Neural cell (in vitro differentiated cells): ENCODE measurements around the gene COX8A. TPM values are rescaled to one million over a fixed set of nuclear protein-coding genes. Genes with fewer than 3 reads are reported as not detected.

Experiments
- H2AFZ ChIP-seq: fragments of 200-600, 300-800 bp; sonication (generic), shearing (Covaris generic); 2 replicates; pipeline ENCODE4 v1.6.0; 2014; ENCODE audit warnings: low read depth, mild to moderate bottlenecking, antibody characterized with exemption, low read length, moderate library complexity
- H3F3A ChIP-seq: fragments of 200-600 bp; shearing (Covaris generic); 2 replicates; pipeline ENCODE4 v1.6.1; 2016; ENCODE audit warnings: mild to moderate bottlenecking, moderate library complexity, mixed read lengths, antibody characterized with exemption, low read length; ENCODE audit not compliant: insufficient read depth, poor library complexity, severe bottlenecking
- H3K27ac ChIP-seq: fragments of 200-600, 300-800 bp; sonication (generic), shearing (Covaris generic); 2 replicates; pipeline ENCODE4 v1.5.1; 2014; ENCODE audit warnings: mild to moderate bottlenecking, low read length, moderate library complexity
- H3K27me3 ChIP-seq: fragments of 300-800, 200-600 bp; sonication (generic), shearing (Covaris generic); 2 replicates; pipeline ENCODE4 v1.6.0; 2014; ENCODE audit warnings: mild to moderate bottlenecking, low read depth, low read length, moderate library complexity; ENCODE audit not compliant: insufficient read depth
- H3K36me3 ChIP-seq: fragments of 300-800, 200-600 bp; sonication (generic), shearing (Covaris generic); 2 replicates; pipeline ENCODE4 v1.5.1; 2014; ENCODE audit warnings: mild to moderate bottlenecking, antibody characterized with exemption, low read length, moderate library complexity; ENCODE audit not compliant: insufficient read depth
- H3K4me2 ChIP-seq: fragments of 300-800, 200-600 bp; sonication (generic), shearing (Covaris generic); 2 replicates; pipeline ENCODE4 v1.6.0; 2014; ENCODE audit warnings: mild to moderate bottlenecking, low read length
- H3K4me3 ChIP-seq: fragments of 300-800, 200-600 bp; sonication (generic), shearing (Covaris generic); 2 replicates; pipeline ENCODE4 v1.5.1; 2014; ENCODE audit warnings: mild to moderate bottlenecking, low read length, moderate library complexity
- H3K79me2 ChIP-seq: fragments of 200-600 bp; shearing (Covaris generic); replicated peaks from 2 replicates; pipeline ENCODE4 v1.6.0; 2014; ENCODE audit warnings: mild to moderate bottlenecking, low read length, moderate library complexity; ENCODE audit not compliant: insufficient read depth
- H3K9ac ChIP-seq: fragments of 300-800, 200-600 bp; sonication (generic), shearing (Covaris generic); 2 replicates; pipeline ENCODE4 v1.6.1; 2016; ENCODE audit warnings: mild to moderate bottlenecking, low read length, mixed read lengths
- H3K9me2 ChIP-seq: fragments of 200-600 bp; shearing (Covaris generic); 2 replicates; pipeline ENCODE4 v1.6.1; 2016; ENCODE audit warnings: mild to moderate bottlenecking, low read length, mixed read lengths; ENCODE audit not compliant: insufficient read depth
- H3K9me3 ChIP-seq: fragments of 200-600, 300-800 bp; sonication (generic), shearing (Covaris generic); 2 replicates; pipeline ENCODE4 v1.6.1; 2016; ENCODE audit warnings: mild to moderate bottlenecking, mixed run types, low read length, moderate library complexity, mixed read lengths
- H4K20me1 ChIP-seq: fragments of 200-600 bp; shearing (Covaris generic); 2 replicates; pipeline ENCODE4 v1.6.1; 2016; ENCODE audit warnings: mild to moderate bottlenecking, mixed run types; ENCODE audit not compliant: insufficient read depth
- CTCF ChIP-seq: fragments of 450-650 bp; IDR thresholded peaks from 2 replicates; pipeline ENCODE4 v1.5.1; 2014; ENCODE audit warnings: antibody characterized with exemption, mild to moderate bottlenecking, moderate library complexity; ENCODE audit not compliant: poor library complexity, severe bottlenecking
- EP300 ChIP-seq: fragments of 450-650 bp; conservative IDR thresholded peaks from 2 replicates; pipeline ENCODE4 v1.6.1; 2014; ENCODE audit warnings: antibody characterized with exemption, mild to moderate bottlenecking, moderate library complexity; ENCODE audit not compliant: poor library complexity, severe bottlenecking
- EZH2 ChIP-seq: fragments of 200-600, 300-800 bp; shearing (Covaris generic), sonication (generic); IDR thresholded peaks from 2 replicates; pipeline ENCODE4 v1.6.1; 2014; ENCODE audit warnings: antibody characterized with exemption, low read length, borderline replicate concordance, mild to moderate bottlenecking; ENCODE audit not compliant: insufficient read depth, poor library complexity, severe bottlenecking
- MXI1 ChIP-seq: fragments of 450-650 bp; conservative IDR thresholded peaks from 2 replicates; pipeline ENCODE4 v1.6.1; 2014; ENCODE audit warnings: antibody characterized with exemption, mild to moderate bottlenecking; ENCODE audit not compliant: poor library complexity, severe bottlenecking
- POLR2AphosphoS5 ChIP-seq: IDR thresholded peaks from 2 replicates; pipeline ENCODE4 v1.6.1; 2012
- RAD21 ChIP-seq: fragments of 450-650 bp; conservative IDR thresholded peaks from 2 replicates; pipeline ENCODE4 v1.6.1; 2014; ENCODE audit warnings: antibody characterized with exemption, mild to moderate bottlenecking, moderate library complexity
- REST ChIP-seq: IDR thresholded peaks from 2 replicates; pipeline ENCODE4 v1.6.1; 2012; ENCODE audit warnings: borderline replicate concordance
- SMC3 ChIP-seq: fragments of 450-650 bp; conservative IDR thresholded peaks from 2 replicates; pipeline ENCODE4 v1.6.1; 2014; ENCODE audit warnings: antibody characterized with exemption, mild to moderate bottlenecking, moderate library complexity; ENCODE audit not compliant: poor library complexity
- TAF1 ChIP-seq: IDR thresholded peaks from 2 replicates; pipeline ENCODE4 v1.6.1; 2012; ENCODE audit warnings: low read depth
- polyA plus RNA-seq: library from polyadenylated mRNA; depleted of rRNA; stranded (reverse); fragments of >200 nt; gene quantifications from 2 replicates; pipeline ENCODE4 v1.2.3, GENCODE V29; 2014

Gene COX8A
- polyA plus RNA-seq, 1 donor from 2014 or later = 863 TPM

- no peaks in the 10 kb centered on the region for H3K27me3 ChIP-seq
- H3K4me2 ChIP-seq = no peak overlapping the region
- H2AFZ ChIP-seq = no peak overlapping the region
- H3K27ac ChIP-seq = no peak overlapping the region
- no peaks in the 10 kb centered on the region for H3K9me3 ChIP-seq
- no peaks in the 10 kb centered on the region for H3K79me2 ChIP-seq
- no peaks in the 10 kb centered on the region for H3F3A ChIP-seq
- TF ChIP-seq EP300 = no peak
- TF ChIP-seq RAD21 = no peak
- no peak for TF ChIP-seq CTCF
- TF ChIP-seq POLR2AphosphoS5 = no peak
- TF ChIP-seq MXI1 = no peak
- no peak for TF ChIP-seq TAF1
- TF ChIP-seq REST = no peak
- TF ChIP-seq EZH2 = no peak
- TF ChIP-seq SMC3 = no peak
- no peaks in the 10 kb centered on the region for H3K36me3 ChIP-seq
- no peaks in the 10 kb centered on the region for H3K9me2 ChIP-seq
- no peaks in the 10 kb centered on the region for H4K20me1 ChIP-seq
- no peak overlapping the region for H3K4me3 ChIP-seq
- H3K9ac ChIP-seq = no peak overlapping the region
Measured at GRCh38 chr11:64015935-64016845, 41.8 kb downstream of the COX8A start.

- no peaks in the 10 kb centered on the region for H3K9me3 ChIP-seq
- no peaks in the 10 kb centered on the region for H3F3A ChIP-seq
- no peak overlapping the region for H3K9ac ChIP-seq
- H3K36me3 ChIP-seq = no peaks in the 10 kb centered on the region
- H3K9me2 ChIP-seq = no peaks in the 10 kb centered on the region
- H2AFZ ChIP-seq = no peak overlapping the region
- no peaks in the 10 kb centered on the region for H3K27me3 ChIP-seq
- no peak overlapping the region for H3K27ac ChIP-seq
- H3K79me2 ChIP-seq = no peaks in the 10 kb centered on the region
- no peak overlapping the region for H3K4me3 ChIP-seq
- TF ChIP-seq RAD21 (no peak), SMC3 (no peak), CTCF (no peak), EZH2 (no peak), REST (no peak)
- H3K4me2 ChIP-seq = no peak overlapping the region
- H4K20me1 ChIP-seq = no peaks in the 10 kb centered on the region
Measured at GRCh38 chr11:64017945-64018224, 43.5 kb downstream of the COX8A start.
